PFSK-1 (cell line): ENCODE measurements around the gene NCKAP1.

Experiments
- FOXP2 ChIP-seq: optimal IDR thresholded peaks from 2 replicates; pipeline ENCODE3; 2011; ENCODE audit warnings: borderline replicate concordance, control low read depth, inconsistent platforms; ENCODE audit not compliant: insufficient read depth; ENCODE audit errors: extremely low read length, extremely low read depth
- POLR2AphosphoS5 ChIP-seq: IDR thresholded peaks from 2 replicates; pipeline ENCODE4 v1.6.1; 2012; ENCODE audit warnings: low read depth, mild to moderate bottlenecking, control low read depth, low read length, moderate library complexity
- SIN3A ChIP-seq: IDR thresholded peaks from 2 replicates; pipeline ENCODE4 v1.6.1; 2012; ENCODE audit warnings: mild to moderate bottlenecking, low read length, moderate library complexity, borderline replicate concordance; ENCODE audit not compliant: insufficient read depth
- TAF1 ChIP-seq: IDR thresholded peaks from 2 replicates; pipeline ENCODE4 v1.6.1; 2012; ENCODE audit warnings: low read length, control low read depth, borderline replicate concordance; ENCODE audit not compliant: insufficient read depth
- TF ChIP-seq, protein P1 (sequence below), 2 experiments: IDR thresholded peaks; 2 replicates each; pipeline versions ENCODE4 v1.6.1 to v1.8.0; 2011 to 2012; ENCODE audit warnings: low read depth in 2 of 2, low read length in 2 of 2, control low read depth in 1 of 2, inconsistent platforms in 1 of 2, mild to moderate bottlenecking in 1 of 2, moderate library complexity in 1 of 2; ENCODE audit not compliant: insufficient read depth in 1 of 2

NCKAP1 gene

DNA sequence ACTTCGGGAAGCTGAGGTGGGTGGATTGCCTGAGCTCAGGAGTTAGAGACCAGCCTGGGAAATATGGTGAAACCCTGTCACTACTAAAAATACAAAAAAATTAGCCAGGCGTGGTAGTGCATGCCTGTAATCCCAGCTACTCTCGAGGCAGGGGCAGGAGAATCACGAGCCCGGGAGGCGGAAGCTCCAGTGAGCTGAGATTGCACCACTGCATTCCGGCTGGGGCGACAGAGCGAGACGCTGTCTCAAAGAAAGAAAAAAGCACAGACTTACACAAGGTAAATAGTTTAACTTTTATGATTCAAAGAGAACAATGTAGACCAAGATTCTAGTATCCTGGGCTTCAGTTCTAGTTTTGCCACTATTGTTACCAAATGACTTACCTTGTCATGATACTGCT, 37.4 kb downstream of the NCKAP1 start:
- TF ChIP-seq, protein P1, sequence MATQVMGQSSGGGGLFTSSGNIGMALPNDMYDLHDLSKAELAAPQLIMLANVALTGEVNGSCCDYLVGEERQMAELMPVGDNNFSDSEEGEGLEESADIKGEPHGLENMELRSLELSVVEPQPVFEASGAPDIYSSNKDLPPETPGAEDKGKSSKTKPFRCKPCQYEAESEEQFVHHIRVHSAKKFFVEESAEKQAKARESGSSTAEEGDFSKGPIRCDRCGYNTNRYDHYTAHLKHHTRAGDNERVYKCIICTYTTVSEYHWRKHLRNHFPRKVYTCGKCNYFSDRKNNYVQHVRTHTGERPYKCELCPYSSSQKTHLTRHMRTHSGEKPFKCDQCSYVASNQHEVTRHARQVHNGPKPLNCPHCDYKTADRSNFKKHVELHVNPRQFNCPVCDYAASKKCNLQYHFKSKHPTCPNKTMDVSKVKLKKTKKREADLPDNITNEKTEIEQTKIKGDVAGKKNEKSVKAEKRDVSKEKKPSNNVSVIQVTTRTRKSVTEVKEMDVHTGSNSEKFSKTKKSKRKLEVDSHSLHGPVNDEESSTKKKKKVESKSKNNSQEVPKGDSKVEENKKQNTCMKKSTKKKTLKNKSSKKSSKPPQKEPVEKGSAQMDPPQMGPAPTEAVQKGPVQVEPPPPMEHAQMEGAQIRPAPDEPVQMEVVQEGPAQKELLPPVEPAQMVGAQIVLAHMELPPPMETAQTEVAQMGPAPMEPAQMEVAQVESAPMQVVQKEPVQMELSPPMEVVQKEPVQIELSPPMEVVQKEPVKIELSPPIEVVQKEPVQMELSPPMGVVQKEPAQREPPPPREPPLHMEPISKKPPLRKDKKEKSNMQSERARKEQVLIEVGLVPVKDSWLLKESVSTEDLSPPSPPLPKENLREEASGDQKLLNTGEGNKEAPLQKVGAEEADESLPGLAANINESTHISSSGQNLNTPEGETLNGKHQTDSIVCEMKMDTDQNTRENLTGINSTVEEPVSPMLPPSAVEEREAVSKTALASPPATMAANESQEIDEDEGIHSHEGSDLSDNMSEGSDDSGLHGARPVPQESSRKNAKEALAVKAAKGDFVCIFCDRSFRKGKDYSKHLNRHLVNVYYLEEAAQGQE (IDR thresholded peaks at IDR 0.05; ENCODE audit: insufficient read depth in 1 of 2, low read depth in 2 of 2, low read length in 2 of 2), result no peak
- no peak for TF ChIP-seq SIN3A
- no peak for TF ChIP-seq TAF1
- no peak for TF ChIP-seq FOXP2
- TF ChIP-seq POLR2AphosphoS5, result no peak

DNA sequence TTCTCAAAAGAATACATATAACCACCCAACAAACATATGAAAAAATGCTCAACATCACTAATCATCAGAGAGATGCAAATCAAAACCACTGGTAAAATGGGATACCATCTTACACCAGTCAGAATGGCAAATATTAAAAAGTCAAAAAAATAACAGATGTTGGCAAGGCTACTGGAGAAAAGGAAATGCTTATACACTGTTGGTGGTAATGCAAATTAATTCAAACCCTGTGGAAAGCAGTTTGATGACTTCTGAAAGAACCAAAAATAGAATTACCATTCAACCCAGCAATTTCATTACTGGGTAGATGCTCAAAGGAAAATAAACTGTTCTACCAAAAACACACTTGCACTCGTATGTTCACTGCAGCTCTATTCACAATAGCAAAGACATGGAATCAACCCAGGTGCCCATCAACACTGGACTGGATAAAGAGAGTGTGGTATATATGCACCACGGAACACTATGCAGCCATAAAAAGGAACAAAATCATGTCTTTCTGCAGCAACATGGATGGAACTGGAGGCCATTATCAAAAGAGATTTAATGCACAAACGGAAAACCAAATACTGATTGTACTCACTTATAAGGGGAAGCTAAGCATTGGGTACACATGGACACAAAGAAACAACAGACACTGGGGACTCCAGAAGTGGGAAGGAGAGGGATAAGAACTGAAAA, 38.8 kb downstream of the NCKAP1 start:
- TF ChIP-seq TAF1 (no peak), POLR2AphosphoS5 (no peak), FOXP2 (no peak), SIN3A (no peak)
- TF ChIP-seq, protein P1 (IDR thresholded peaks at IDR 0.05; ENCODE audit: insufficient read depth in 1 of 2, low read depth in 2 of 2, low read length in 2 of 2), result no peak

DNA sequence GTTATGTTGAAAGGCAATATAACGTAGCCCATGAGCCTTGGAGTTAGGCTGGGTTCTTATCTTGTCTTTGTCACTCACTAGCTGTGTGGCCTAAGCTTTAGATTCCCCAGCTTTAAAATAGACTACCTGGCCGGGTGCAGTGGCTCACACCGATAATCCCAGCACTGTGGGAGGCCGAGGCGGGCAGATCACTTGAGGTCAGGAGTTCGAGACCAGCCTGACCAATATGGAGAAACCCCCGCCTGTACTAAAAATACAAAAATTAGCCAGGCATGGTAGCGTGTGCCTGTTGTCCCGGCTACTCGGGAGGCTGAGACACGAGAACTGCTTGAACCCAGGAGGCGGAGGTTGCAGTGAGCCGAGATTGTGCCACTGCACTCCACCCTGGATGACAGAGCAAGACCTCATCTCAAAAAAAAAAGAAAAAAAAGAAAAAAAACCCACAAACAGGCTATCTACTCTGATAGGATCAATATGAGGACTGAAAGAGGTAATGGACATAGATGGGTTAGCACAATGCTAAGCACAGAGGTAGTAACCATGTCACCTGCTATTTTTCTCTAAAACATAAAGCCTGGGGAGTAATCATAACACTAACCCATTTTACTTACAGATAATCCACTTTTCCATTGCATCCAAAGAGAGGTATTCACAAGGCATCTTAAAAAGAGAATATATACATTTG, 43.9 kb downstream of the NCKAP1 start:
- TF ChIP-seq, protein P1 (IDR thresholded peaks at IDR 0.05; ENCODE audit: insufficient read depth in 1 of 2, low read depth in 2 of 2, low read length in 2 of 2), result no peak
- TF ChIP-seq TAF1 (no peak), FOXP2 (no peak), SIN3A (no peak), POLR2AphosphoS5 (no peak)

DNA sequence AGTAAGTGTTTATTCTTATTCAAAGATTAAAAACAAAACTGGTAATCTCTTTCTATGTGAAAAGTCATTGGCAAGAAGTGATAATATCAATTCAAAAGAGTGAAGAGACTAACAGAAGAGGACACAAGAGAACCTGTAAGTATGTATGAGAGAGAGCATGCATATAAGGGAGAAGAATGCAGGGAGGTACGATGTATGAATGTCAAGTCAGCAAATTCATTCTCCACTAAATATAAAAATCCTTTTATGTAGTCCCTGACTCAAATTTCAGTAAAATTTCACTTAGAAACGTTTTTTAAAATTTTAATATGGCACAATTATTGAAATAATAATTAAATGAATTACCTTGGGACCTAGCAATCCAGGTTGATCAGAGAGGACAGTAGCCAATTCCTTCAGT, 55.3 kb downstream of the NCKAP1 start:
- TF ChIP-seq TAF1 (no peak), SIN3A (no peak), FOXP2 (no peak), POLR2AphosphoS5 (no peak)
- TF ChIP-seq, protein P1 (IDR thresholded peaks at IDR 0.05; ENCODE audit: insufficient read depth in 1 of 2, low read depth in 2 of 2, low read length in 2 of 2), result no peak
